HG03039 (cell line): ENCODE data around the gene TENM3.

Source experiments
- ATAC-seq: cut with Tn5 transposase; IDR thresholded peaks from one replicate; pipeline ENCODE4 v1.9.1; 2021; ENCODE audit warnings: mild to moderate bottlenecking, moderate library complexity; ENCODE audit not compliant: unreplicated experiment

TENM3 gene

GRCh38 chr4:182286035-182286434, 42.8 kb downstream of the TENM3 start:
- no peak for ATAC-seq

DNA sequence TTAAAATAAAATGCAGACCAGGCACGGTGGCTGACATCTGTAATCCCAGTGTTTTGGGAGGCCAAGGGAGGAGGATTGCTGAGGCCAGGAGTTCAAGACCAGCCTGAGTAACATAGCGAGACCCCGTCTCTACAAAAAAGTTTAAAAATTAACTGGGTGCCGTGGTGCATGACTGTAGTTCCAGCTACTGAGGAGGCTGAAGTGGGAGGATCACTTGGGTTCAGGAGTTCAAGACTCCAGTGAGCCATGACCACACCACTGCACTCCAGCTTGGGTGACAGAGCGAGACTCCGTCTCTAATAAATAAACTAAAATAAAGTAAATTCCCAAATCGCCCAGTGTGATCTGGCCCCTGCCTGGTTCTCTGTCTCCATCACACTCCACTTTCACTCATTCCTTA, 43.7 kb downstream of the TENM3 start:
- ATAC-seq: no peak

GRCh38 chr4:182288534-182288933, 45.3 kb downstream of the TENM3 start:
- no peak for ATAC-seq

DNA sequence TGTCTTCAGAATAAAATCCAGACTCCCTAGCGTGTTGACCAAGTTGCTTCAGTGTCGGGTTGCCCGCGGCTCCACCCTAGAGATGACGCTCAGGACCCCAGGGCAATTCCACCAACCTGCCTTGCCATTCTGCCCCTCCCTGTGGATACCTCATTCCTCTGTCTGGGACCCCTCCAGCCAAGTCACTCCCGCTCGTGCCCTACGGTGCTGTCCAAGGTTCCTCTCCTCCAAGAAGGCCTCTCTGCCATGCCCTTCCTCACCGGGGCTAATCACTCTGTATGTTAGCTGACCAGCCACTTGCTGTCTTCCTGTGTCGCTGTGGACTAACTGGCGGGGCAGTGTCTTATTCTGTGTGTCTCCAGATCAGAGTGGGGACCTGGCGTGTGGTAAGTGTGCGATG, 46.6 kb downstream of the TENM3 start:
- ATAC-seq: no peak

DNA sequence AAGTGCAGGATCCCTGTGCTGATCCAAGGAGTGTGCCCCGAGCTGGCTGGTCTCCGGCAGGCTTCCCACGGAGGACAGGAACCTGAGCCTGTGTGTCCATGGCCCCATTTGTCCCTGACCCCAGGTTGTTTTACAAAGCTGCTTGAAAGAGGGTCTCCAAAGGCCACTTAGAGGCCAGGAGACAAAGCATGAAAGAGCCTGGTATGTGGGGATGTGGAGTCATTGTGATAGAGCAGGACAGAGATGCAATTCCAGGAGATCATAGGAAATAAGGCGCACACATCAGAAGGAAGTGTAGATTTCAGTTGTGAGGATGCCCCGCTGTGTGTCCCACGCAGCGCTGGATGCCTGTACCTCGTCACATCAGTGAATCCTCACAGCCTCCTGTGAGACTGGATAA, 48.0 kb downstream of the TENM3 start:
- ATAC-seq: no peak

- ATAC-seq: no peak
These were observed 48.5 kb downstream of the TENM3 start for GRCh38 chr4:182291597-182292270.

DNA sequence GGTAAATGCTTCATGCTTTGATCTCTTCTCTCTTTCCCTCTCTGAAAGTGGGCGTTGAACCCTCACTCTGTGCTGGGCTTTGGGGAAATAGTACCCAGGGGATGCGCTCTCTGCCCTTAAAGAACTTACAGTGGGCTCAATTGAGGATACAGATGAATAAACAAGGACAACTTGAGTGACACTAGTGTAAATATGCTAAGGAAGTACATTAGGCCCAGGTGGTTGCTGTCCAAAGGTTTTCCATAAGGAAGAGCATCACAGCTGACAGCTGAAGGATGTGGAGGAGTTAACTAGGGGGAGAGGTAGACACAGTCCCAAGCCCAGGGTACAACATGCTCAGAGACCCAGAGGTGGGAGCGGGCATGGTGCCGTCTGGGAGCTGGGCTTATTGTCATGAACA, 49.4 kb downstream of the TENM3 start:
- ATAC-seq: no peak

- no peak for ATAC-seq
These were observed 50.6 kb downstream of the TENM3 start for GRCh38 chr4:182293691-182294255.

- no peak for ATAC-seq
These were observed 51.2 kb downstream of the TENM3 start for GRCh38 chr4:182294451-182294850.

DNA sequence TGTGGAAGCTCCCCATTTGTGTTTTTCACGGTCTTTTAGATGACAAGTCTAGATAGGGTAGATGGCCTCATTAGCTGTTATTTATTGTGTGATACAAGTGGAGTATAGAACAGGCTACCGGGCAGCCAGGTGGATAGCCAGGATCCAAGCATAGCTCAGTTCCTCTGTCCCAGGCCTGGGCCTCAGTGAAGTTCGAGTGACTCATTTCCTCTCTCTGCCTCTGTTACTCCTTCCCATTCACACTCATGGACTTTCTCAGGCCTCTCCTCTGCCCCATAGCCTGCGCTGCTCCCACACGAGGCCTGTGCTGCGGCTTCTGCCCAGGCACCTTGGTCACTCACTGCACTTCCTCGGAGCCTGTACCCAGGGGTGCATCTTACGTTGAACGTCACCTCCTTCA, 54.5 kb downstream of the TENM3 start:
- ATAC-seq: no peak

DNA sequence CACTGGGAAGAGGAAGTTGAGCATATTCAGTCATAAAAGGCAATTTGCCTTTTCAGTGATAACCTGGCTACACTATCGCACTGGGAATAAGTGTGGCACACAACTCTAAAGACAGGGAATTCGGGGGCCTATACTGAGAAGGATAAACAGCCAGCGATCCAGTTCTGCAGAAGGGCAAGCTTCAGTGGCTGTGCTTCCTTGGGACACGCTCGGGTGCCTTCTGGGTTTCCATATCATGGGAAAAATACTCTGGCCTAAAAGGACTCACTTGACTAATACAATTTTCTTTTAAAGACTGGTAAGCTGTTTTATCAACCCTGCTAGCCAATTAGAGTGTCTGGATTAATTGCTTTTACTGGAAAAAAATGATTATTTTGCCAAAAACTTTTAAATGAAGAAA, 58.5 kb downstream of the TENM3 start:
- ATAC-seq: no peak

GRCh38 chr4:182303847-182304246, 60.6 kb downstream of the TENM3 start:
- ATAC-seq: no peak

DNA sequence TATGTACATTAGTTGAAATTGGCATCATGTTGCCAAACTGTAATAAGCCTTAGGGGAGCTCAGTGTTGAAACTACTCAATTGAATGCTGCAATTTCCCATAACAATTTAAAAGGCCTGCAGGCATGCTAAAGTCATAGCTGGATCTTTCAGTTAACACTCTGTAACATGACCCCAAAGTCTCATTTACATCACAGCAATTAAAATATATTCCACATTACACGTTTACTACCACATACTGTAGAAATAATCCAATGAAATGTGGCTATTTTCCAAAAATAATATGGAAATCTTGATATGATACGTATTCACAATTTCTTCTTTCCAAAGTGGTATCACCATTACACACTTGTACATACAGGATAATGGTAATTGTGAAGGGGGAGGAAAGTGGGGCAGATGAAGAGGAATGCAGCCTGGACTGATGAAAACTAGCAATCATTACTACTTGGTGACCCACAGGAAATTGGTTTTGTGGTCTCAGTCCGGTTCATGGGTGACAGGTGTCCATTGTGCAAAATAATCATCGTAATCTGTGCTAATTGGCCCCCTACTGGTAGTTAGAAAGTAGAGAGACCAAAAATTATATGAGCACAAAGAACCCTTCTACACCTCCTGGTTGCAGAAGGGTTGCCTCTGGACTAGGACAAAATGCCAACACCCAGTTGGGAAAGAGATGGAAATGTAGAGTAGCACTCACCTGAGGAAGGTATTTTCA, 63.7 kb downstream of the TENM3 start:
- ATAC-seq: no peak

- ATAC-seq: no peak
These were observed 64.5 kb downstream of the TENM3 start for GRCh38 chr4:182307746-182308145.

DNA sequence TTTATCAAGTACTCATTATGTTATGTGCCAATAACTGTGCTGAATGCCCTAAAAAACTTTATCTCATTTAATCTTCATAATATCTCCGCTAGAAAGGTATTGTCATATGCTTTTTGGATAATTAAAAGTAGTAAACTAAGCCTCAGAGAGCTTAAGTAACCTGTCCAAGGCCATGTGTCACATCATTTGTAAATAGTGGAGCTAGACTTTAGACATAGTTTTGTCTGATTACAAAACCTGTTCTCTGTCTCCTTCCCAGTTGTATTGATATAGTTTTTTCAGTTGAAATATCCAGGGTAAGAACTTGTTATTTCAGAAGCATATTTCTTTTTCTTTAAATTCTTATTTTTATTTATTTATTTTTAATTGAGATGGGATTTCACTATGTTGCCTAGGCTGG, 66.7 kb downstream of the TENM3 start:
- no peak for ATAC-seq

DNA sequence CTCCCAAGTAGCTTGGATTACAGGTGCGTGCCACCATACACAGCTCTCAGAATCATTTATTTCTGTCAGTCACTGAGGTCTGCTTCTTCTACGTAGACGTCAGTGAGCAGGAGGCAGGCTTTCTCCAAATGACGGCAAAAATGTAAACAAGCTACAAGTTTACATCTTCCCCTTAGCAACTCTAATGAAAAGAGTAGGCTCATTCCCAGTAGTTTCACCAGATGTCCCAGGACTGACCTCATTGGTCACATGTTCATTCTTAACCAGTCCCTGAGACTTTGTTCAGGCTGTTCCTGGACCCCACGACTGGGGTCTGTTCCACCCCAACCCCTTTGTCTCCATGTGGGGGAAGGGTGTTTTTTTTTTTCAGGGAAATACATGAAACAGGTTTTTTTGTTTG, 67.1 kb downstream of the TENM3 start:
- ATAC-seq: no peak

DNA sequence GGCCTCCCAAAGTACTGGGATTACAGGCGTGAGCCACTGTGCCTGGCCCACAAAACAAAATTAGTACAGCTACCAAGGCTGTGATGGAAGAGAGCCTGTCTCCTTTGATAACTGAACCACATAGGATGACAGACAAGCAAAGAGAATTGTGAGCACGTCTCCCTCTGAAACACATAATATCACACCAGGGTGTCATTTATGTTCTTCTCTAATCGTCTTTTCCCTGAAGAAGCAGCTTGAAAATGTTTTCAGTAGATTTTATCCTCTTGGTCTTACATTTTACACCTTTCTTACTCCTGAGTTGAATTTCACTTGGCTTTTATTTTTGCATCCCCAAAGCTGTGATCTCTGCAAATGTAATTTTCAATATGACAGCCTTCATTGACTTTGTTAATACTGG, 67.8 kb downstream of the TENM3 start:
- ATAC-seq: no peak

DNA sequence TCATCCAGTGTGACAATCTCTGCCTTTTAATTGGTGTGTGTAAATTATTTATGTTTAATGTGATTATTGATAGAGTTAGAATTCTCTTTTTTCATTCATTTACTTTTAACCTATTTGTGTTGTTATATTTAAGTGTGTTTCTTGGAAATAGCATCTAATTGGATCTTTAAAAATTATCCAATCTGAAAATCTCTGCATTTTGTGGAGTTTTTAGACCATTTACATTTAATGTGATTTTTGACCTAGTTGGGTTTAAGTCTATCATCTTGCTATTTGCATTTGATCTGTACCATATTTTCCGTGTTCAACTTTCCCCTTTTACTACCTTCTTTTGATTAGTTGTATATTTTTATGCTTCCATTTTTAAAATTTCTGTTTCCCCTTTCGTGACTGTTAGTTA, 71.3 kb downstream of the TENM3 start:
- ATAC-seq: no peak

- ATAC-seq: no peak
These were observed 75.1 kb downstream of the TENM3 start for GRCh38 chr4:182318256-182318655.

GRCh38 chr4:182320092-182320491, 76.9 kb downstream of the TENM3 start:
- ATAC-seq: no peak

DNA sequence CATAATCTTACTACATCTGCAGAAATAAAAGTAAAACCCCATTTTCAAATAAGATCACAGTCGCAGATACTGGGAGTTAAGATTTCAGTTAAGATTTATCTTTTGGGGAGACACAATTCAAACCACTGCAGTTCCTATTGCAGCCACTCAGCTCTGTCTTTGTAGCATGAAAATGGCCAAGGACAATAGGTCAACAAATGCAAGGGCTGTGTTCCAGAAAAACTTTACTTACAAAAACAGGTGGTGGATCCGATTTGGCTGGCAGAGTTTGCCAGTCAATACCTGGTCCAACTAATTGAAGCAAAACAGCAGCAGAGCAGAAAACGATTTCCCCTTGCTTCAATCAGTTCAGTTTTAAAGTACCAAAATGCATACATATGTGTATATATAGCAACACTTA, 77.4 kb downstream of the TENM3 start:
- ATAC-seq: no peak

- ATAC-seq: no peak
These were observed 81.1 kb downstream of the TENM3 start for GRCh38 chr4:182324282-182324681.
